GM10266 (cell line): ENCODE measurements around the gene NUDT5.

ENCODE experiments used
- DNase-seq: peaks from one replicate; pipeline ENCODE4 v3.0.0; 2012; ENCODE audit errors: extremely low spot score
- TF ChIP-seq, protein P1 (sequence below): IDR thresholded peaks from 2 replicates; pipeline ENCODE4 v1.5.1; 2012; ENCODE audit warnings: mild to moderate bottlenecking, low read depth; ENCODE audit not compliant: control insufficient read depth, insufficient read depth; ENCODE audit errors: missing control alignments

NUDT5 gene

DNA sequence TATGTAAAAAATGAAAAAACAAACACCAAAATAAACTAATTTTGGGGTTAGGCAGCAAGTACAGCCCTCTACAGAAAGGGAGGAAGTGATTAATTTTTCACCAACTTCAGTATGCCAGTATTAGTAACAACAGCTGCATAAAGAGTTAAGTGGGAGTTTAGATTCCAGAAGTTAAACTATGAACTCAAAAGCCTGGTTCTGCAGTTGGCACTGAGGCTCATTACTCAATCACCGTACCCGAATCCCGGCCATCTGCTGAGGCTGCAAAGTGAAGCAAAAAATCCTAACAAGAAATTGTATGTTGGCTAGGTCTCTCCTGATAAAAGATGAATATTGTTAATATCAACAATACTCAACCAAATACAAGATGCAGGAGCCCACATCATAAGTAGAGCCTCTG is 4.0 kb downstream of the NUDT5 start:
- TF ChIP-seq, protein P1, sequence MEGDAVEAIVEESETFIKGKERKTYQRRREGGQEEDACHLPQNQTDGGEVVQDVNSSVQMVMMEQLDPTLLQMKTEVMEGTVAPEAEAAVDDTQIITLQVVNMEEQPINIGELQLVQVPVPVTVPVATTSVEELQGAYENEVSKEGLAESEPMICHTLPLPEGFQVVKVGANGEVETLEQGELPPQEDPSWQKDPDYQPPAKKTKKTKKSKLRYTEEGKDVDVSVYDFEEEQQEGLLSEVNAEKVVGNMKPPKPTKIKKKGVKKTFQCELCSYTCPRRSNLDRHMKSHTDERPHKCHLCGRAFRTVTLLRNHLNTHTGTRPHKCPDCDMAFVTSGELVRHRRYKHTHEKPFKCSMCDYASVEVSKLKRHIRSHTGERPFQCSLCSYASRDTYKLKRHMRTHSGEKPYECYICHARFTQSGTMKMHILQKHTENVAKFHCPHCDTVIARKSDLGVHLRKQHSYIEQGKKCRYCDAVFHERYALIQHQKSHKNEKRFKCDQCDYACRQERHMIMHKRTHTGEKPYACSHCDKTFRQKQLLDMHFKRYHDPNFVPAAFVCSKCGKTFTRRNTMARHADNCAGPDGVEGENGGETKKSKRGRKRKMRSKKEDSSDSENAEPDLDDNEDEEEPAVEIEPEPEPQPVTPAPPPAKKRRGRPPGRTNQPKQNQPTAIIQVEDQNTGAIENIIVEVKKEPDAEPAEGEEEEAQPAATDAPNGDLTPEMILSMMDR: no peak
- DNase-seq: no peak

DNA sequence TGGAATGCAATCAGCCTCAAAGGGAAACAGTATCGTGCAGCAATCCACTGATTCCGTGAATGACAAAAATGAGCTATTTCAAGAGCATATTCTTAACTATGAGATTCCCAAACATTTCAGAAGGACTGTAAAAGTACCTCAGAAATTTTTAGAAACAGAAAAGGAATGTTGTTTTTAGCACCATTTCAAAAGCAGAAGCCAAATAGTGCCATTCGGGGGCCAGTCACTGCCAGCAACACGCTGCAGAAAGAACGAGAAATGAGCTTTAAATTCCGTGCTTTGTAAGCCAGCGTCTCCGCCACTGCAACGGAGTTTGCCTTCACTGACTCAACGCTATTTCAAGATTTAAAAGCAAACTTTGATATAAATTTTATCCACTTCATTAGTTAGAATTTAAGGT is 6.3 kb downstream of the NUDT5 start:
- TF ChIP-seq, protein P1: no peak
- DNase-seq: no peak

DNA sequence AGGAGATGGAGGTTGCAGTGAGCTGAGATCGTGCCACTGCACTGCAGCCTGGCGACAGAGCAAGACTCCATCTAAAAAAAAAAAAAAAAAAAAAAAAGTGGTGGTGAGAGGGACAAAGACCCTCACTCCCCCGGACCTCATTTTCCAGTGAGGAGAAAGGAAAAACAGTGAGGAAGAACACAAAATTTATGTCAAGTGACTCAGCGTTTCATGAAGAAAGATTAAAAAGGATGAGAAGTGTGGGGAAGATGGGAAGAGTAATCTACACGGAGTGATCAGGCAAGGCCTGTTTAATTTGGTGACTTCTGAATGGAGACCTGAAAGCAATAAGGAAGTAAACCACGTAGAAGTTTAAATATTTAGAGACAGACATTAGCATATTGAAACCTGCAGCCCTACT is 7.0 kb downstream of the NUDT5 start:
- no peak for DNase-seq
- TF ChIP-seq, protein P1: no peak

DNA sequence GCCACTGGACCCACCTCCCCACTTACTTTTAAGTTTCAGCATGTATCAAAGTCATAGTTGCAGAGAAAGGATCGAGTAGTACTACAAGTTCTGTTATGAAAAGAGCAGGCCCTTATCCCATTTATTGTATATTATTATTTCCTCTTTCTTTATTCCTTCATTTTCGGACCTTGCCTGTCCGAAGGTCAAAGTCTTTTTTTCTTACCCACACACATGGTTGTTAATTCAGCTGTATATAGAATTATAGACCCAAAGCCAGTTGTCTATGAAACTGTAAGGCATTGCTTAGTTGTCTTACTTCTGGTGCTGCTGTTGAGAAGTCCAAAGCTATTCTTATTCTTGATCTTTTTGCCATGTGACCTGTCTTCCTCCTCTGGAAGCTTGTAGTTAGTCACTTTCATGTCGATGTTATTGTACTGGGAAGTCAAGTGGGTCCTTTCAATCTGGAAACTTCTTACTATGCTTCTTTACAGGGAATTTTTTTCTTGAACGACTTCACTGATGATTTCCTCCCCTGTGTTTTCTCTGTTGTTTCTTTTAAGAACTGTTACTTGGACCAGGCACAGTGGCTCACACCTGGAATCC is 8.3 kb downstream of the NUDT5 start:
- DNase-seq: no peak
- TF ChIP-seq, protein P1: no peak

DNA sequence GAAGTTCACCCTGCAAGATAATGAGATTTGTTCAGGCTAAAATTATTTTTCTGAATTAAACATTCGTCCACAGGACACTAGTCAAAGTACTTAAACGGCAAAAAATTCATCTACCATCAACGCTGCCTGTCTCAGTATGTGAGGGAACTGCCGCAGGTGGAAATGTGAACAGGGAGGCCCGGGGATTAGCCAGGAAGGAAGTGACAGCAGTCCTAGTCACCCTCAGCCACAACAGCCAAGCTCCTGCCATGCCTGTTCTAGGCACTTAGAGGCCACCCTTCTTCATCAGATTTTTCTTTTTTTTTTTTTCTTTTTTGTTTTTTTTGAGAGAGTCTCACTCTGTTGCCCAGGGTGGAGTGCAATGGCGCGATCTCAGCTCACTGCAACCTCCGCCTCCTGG is 9.4 kb downstream of the NUDT5 start:
- DNase-seq: no peak
- TF ChIP-seq, protein P1: no peak

DNA sequence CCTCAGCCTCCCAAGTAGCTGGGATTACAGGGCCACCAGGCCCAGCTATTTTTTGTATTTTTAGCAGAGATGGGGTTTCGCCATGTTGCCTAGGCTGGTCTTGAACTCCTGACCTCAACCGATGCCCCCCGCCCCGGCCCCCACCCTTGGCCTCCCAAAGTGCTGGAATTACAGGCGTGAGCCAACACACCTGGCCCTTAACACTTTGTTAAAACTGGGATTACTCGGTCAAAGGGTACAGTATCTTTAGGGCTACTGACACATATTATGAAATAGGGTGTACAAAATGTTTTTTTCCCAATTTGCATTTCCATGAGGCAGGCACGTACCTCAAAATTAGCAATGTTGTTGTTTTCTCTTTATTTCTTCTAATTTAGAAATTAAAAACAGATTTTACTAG is 11.5 kb downstream of the NUDT5 start:
- DNase-seq: no peak
- TF ChIP-seq, protein P1: no peak

DNA sequence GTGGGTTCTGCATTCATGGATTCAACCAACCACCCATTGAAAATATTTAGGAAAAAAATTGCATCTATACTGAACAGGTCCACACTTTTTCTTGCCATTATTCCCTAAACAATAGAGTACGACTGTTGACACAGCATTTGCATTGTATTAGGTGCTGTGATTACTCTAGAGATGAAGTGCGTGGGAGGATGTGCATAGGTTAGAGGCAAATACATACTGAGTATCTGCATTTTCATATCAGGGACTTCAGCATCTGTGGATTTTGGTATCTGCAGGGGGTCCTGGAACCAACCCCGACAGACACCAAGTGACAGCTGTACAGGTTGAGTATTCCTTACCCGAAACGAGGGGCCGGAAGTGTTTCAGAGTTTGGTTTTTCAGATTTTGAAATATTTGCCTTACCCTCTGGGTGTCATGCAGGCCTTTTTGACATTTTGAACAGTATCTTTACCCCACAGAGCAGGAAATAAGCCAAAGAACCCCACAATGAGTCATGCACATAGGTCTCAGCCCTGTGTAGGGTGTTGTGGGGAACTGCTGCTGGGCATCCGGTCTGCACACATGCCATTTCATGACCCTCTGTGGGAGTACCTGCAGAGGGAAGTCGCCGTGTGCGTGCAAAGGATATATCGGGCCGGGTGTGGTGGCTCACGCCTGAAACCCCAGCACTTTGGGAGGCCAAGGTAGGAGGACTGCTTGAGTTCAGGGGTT is 14.5 kb downstream of the NUDT5 start:
- DNase-seq: no peak
- TF ChIP-seq, protein P1: no peak
